Measurements from ENCODE around the gene ZSCAN4. TPM values are rescaled to one million over a fixed set of nuclear protein-coding genes. Genes with fewer than 3 reads are reported as not detected.

The ZSCAN4 gene
- polyA plus RNA-seq, 1 of the 3 experiments (the other 2 are of a cell fraction): not detected

GRCh38 chr19:57655443-57655842 is 13.3 kb upstream of the ZSCAN4 start:
- POLR2A ChIA-PET: no interaction called here
- WGBS (ENCODE audit: low lambda C conversion rate): 33% methylated on average over 1 of the region's 1 CpG
- Histone ChIP-seq H3K9me3 (no peaks in the 10 kb centered on the region), H3K4me2 (no peak overlapping the region), H3K4me1 (ENCODE audit: control insufficient read depth in 1 of 2, insufficient read depth in 2 of 2, low read depth in 1 of 2, low read length in 1 of 2) (no peaks in the 10 kb centered on the region), H3K79me2 (ENCODE audit: insufficient read depth) (no peaks in the 10 kb centered on the region), H3F3A (replicated peaks; ENCODE audit: insufficient read depth) (no peaks in the 10 kb centered on the region), H3K9me2 (no peaks in the 10 kb centered on the region), H4K20me1 (ENCODE audit: insufficient read depth) (no peaks in the 10 kb centered on the region), H3K27me3 (ENCODE audit: insufficient read depth) (no peaks in the 10 kb centered on the region), H3K36me3 (replicated peaks in 1 of 2; ENCODE audit: control insufficient read depth in 1 of 2, insufficient read depth in 2 of 2, low read length in 1 of 2) (no peaks in the 10 kb centered on the region), H3K4me3 (ENCODE audit: low read depth in 2 of 2, low read length in 1 of 2) (no peak overlapping the region), H3K9ac (no peak overlapping the region), H3K27ac (ENCODE audit: low read depth in 2 of 2, low read length in 1 of 2) (no peak overlapping the region), H2AFZ (ENCODE audit: low read depth) (no peak overlapping the region)
- CTCF ChIA-PET: no interaction called here
- TF ChIP-seq ZBTB33 (IDR thresholded peaks at IDR 0.05; ENCODE audit: borderline replicate concordance, low read depth): no peak
- no peak for TF ChIP-seq PBX3 (IDR thresholded peaks at IDR 0.05)
- no peak for TF ChIP-seq TCF12 (IDR thresholded peaks at IDR 0.05)
- no peak for TF ChIP-seq SIN3A (IDR thresholded peaks at IDR 0.05; ENCODE audit: borderline replicate concordance, low read depth, low read length)
- no peak for TF ChIP-seq MXI1 (IDR thresholded peaks at IDR 0.05; ENCODE audit: low read depth, low read length)
- TF ChIP-seq TEAD4 (IDR thresholded peaks at IDR 0.05; ENCODE audit: borderline replicate concordance, insufficient read depth): no peak
- no peak for TF ChIP-seq REST (IDR thresholded peaks at IDR 0.05; ENCODE audit: low read depth, low read length)
- TF ChIP-seq SMC3 (IDR thresholded peaks at IDR 0.05; ENCODE audit: low read depth, low read length): no peak
- no peak for TF ChIP-seq RAD21 (IDR thresholded peaks at IDR 0.05; ENCODE audit: low read length)
- TF ChIP-seq YY1 (IDR thresholded peaks at IDR 0.05; ENCODE audit: low read depth): no peak
- TF ChIP-seq GATA2 (CRISPR knock-in tag; IDR thresholded peaks at IDR 0.05): no peak
- no peak for TF ChIP-seq JUND (IDR thresholded peaks at IDR 0.05)
- TF ChIP-seq ELF1 (IDR thresholded peaks at IDR 0.05): no peak
- no peak for TF ChIP-seq POLR2AphosphoS5 (IDR thresholded peaks at IDR 0.05; ENCODE audit: low read depth, low read length)
- TF ChIP-seq CHD2 (IDR thresholded peaks at IDR 0.05; ENCODE audit: low read length, partially characterized antibody): no peak
- TF ChIP-seq EZH2phosphoT487 (IDR thresholded peaks at IDR 0.05; ENCODE audit: borderline replicate concordance, low read depth): no peak
- DNase-seq: no peak

Data from SK-N-SH (cell line).